KOPT-K1 (cell line): ENCODE results near the gene ZDHHC24.

Source experiments
- H3K27ac ChIP-seq: fragments of 200-600 bp; sonication (generic); 2 replicates; pipeline ENCODE4 v1.5.1; 2016; ENCODE audit warnings: antibody characterized with exemption, mild to moderate bottlenecking, low read depth, low read length; ENCODE audit not compliant: poor library complexity, severe bottlenecking
- H3K36me3 ChIP-seq: fragments of 200-600 bp; sonication (generic); 2 replicates; pipeline ENCODE4 v1.5.1; 2017; ENCODE audit warnings: antibody characterized with exemption, mild to moderate bottlenecking, low read length, moderate library complexity; ENCODE audit not compliant: insufficient read depth
- H3K9me3 ChIP-seq: fragments of 200-600 bp; sonication (generic); 2 replicates; pipeline ENCODE4 v1.5.1; 2017; ENCODE audit warnings: antibody characterized with exemption, low read length, mild to moderate bottlenecking; ENCODE audit not compliant: insufficient read depth, poor library complexity, severe bottlenecking

Gene ZDHHC24

DNA sequence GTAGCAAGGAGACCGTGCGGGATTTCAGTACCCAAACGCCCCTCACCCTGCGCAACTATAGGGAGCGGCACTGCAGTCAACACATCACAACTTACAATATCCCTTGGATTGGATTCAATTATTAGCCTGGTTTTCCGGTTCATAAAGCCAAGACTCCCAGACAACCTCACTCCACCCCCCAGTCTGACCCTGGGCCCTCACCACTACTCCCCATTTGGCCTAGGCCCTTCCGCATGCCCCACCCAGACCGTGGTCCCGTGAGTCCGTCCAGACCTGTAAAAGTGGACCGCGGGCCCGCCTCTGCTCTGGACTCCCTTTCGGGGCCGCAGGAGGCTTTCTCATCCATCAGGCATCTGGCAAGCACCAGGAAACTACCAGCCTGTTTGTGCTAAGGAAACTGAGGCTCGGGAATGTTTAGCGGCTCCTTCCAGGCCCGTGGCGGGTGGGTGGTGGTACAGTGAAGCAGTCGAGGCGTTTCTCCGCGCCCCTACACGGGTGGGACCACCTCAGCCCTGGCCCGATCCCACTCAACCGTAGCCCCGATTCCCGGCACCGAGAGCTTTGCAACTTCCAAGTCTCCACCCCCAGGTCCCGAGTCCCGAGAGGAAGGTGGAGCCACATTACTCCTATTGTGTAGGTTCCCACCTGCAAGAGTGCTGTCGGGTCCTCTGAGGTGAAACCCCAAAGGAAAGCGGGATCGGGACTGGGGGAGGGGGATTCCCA is 66.3 kb downstream of the ZDHHC24 start:
- no peaks in the 10 kb centered on the region for H3K9me3 ChIP-seq
- peaks cover 22% of the 10 kb centered on the region; the same call in 1 of the 2 replicates for H3K36me3 ChIP-seq
- H3K27ac ChIP-seq, result peak overlapping the region; percentile 78

DNA sequence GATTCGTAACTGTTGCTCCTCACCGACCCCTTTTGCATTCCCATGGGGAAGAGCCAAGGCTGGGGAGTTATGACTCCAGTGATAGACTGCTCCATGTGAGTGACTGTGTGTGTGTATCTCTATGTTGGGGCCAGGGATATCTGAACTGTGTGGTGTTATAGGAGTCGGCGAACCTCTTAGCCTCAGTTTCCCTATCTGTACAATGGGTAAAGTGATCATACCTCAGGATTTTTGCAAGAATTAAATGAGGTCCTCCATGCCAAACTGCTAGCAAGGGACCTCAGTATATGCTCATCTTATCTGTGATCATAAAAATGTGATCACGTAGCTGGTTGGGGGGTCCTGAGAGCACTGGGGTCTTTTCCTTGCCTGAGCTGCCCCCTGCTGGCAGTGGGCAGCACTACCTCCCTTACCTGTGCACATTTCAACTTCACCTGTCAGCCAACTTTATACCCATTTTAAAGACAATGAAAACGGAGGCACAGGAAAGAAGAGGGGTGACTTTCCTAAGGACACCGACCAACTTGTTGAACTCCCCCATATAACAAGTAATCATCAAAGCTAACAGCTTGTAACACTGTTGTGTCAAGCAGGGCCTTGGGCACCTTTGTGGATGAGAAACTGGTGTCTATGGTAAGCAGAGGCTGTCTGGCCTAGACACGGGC is 67.0 kb downstream of the ZDHHC24 start:
- Histone ChIP-seq H3K36me3 (peaks cover 17% of the 10 kb centered on the region; the same call in 1 of the 2 replicates), H3K27ac (peak overlapping the region; percentile 78), H3K9me3 (no peaks in the 10 kb centered on the region)

DNA sequence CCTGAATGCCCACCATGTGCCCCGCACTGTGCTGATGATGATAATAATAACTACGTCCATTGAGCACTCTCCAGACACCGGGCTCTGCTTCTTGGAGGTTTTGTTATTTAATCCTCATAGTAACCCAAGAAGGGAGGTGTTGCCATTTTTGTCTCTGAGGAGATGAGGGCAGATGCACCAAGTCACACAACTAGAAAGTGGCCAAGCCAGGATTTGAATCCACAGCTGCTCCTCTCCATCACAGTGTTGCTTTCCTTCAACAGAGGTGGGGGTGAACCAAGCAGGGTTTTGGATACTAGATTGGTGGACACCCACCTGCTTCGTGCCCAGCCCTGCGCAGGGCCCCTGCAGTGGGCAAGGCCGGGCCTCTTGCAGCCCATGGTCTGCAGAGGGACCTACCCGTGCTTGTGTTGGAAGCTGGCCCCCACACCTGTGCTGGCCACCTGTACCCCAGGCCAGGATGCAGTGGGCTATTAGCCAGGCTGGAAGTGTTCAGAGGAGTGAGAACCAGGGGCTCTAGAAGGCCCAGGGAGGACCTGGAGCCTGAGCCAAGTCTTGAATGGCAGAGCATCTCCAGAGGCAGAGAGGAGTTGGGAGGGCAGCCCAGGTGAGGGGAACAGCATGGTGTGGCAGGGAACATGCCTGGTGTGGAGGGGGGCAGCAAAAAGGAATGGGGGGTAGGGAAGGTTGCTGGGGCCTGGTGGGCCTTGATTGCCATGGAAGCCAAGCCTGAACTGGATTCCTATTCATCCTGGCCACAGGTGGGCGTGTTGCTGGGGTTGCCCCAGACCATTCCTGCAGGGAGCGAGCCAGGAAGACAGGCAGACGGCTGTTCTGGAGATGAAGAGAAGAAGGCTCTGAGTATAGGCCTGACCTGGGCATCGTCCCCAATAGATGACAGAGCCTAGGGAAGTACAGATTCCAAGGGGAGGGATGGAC is 68.3 kb downstream of the ZDHHC24 start:
- H3K27ac ChIP-seq, result no peak overlapping the region
- H3K36me3 ChIP-seq, result peaks cover 4% of the 10 kb centered on the region; the same call in 1 of the 2 replicates
- no peaks in the 10 kb centered on the region for H3K9me3 ChIP-seq

DNA sequence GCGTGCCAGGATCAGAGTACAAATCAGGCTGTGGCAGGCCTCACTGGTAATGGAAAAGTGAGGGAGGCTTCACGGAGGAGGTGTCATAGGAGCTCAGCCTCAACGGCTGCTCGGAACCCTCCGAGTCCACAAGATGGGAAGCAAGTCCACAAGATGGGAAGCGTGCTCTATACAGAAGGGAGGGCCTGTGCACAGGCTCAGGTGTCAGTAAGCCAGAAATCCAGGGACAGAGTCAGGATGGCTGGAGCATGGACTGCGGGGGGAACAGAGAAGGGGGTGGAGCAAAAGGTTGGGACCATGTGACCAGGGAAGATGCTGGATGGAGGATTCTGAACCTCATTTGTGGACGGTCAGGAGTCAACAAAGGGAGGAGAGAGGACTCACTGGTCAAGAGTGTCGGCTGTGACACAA is 69.0 kb downstream of the ZDHHC24 start:
- Histone ChIP-seq H3K36me3 (no peaks in the 10 kb centered on the region), H3K27ac (no peak overlapping the region)

DNA sequence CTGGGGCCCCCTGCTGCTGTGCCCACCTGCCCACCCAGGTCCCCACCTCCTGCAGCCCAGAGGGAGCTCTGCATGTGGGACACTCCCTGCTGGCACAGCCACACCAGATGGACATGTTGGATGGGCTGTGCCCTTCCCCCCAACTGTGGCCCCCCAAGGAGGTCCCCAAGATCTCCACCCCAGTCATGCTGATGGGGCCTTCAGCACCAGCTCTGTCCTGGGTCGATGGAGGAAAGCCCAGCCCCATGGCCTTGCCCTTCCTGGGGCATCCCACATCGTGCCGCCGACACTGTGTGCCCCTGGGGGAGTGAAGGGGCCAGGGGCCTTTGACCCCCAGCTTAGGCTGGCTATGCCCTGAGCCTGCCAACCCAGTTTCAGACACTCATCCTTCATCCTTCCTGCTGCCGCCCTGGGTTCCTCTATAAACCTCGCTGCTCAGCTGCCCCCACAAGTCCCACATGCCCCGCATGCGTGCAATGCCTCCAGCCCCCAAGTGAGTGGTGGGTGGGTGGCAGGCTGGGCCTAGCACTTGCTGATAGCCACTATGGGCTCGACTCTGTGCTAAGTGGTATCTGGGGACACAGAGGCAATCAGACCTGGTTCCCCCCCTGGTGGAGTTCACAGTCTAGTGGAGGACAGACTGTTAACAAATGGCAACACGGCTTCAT is 69.5 kb downstream of the ZDHHC24 start:
- Histone ChIP-seq H3K27ac (no peak overlapping the region), H3K36me3 (no peaks in the 10 kb centered on the region), H3K9me3 (no peaks in the 10 kb centered on the region)

More for the DNA sequence above, 69.0 kb downstream of the ZDHHC24 start:
- no peaks in the 10 kb centered on the region for H3K9me3 ChIP-seq

DNA sequence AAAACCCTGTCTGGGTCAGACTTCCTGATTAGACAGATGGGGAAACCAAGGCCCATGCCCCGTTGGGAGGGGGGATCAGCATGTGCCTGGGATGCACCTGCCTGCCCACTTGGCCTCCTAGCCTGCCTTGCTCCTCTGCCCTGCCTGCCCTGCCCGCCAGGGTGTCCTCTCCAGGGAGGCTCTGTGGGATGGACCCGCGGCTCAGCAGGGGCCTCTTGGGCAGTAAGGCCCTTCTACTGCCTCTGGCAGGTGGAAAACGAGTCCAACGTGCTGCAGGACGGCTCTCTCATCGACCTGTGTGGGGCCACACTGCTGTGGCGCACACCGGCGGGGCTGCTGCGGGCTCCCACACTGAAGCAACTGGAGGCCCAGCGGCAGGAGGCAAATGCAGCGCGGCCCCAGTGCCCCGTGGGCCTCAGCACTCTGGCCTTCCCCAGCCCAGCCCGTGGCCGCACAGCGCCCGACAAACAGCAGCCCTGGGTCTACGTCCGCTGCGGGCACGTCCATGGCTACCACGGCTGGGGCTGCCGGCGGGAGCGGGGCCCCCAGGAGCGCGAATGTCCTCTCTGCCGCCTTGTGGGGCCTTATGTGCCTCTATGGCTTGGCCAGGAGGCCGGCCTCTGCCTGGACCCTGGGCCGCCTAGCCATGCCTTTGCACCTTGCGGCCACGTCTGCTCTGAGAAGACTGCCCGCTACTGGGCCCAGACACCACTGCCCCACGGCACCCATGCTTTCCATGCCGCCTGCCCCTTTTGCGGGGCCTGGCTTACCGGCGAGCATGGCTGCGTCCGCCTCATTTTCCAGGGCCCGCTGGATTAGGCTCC is 70.3 kb downstream of the ZDHHC24 start:
- Histone ChIP-seq H3K36me3 (no peaks in the 10 kb centered on the region), H3K9me3 (no peaks in the 10 kb centered on the region), H3K27ac (no peak overlapping the region)

DNA sequence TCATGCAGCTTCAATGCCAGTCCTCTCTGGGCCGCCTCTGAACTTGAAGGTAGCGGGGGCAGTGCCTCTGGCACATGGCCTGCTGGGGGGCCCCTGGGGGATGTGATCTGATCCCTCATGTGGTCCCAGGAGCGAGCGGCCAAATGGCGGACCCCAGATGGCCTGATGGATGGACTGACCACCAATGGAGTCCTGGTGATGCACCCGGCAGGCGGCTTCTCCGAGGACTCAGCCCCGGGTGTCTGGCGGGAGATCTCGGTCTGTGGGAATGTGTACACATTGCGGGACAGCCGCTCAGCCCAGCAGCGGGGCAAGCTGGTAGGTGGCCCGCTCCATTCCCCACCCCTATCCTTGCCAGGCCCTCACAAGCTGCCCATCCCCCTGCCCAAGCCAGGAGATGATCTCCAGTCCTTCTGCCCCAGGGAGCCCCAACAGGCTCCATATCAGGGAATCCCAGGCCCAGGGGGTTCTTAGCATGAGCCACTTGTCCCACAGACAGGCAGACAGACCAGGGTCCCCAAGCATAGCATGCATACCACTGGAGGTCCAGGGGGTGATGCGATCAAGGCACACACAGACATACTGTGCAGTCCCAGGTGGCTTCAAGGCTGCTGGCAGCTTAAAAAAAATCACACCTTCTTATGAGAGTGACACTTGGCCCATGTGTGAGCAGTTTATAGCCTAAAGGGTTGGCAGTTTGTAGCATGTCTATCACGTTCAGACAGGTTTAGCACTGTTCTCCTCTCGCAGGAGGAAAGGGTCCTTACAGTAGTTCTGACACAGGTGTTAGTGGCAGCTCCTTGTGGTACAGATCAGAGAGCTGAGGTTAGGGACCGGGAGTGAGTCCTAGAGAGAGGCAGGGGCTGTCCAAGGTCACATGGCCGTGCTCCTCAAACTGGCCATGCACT is 72.0 kb downstream of the ZDHHC24 start:
- Histone ChIP-seq H3K9me3 (no peaks in the 10 kb centered on the region), H3K27ac (no peak overlapping the region), H3K36me3 (no peaks in the 10 kb centered on the region)

DNA sequence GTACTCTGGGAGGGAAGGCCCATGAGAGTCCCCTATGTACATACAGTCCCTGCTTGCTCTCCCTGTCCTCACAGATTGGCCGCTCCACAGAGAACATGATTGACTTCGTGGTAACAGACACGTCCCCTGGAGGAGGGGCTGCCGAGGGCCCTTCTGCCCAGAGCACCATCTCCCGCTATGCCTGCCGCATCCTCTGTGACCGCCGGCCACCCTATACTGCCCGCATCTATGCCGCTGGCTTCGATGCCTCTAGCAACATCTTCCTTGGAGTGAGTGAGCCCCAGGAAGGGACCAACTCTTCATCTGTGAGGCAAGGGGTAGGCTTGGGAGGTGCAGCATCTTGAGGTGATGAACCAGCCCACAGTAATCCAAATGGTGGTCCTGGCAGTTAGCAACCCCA is 72.7 kb downstream of the ZDHHC24 start:
- H3K27ac ChIP-seq, result no peak overlapping the region
- H3K36me3 ChIP-seq, result no peaks in the 10 kb centered on the region
- no peaks in the 10 kb centered on the region for H3K9me3 ChIP-seq

DNA sequence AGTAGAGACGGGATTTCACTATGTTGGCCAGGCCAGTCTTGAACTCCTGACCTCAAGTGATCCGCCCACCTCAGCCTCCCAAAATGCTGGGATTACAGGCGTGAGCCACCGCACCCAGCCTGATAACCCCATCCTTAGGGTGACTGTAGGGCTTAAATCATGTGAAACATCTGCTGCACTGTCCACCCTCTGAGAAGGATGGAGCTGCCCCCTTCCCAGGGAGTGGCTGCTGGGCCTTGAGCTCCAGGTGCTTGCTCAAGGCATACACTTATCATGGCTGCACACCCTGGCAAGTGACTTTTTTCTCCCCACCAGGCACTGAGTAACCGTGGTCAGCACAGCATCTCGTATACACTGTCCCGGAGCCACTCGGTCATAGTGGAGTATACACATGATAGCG is 73.8 kb downstream of the ZDHHC24 start:
- Histone ChIP-seq H3K27ac (no peak overlapping the region), H3K9me3 (no peaks in the 10 kb centered on the region), H3K36me3 (no peaks in the 10 kb centered on the region)

DNA sequence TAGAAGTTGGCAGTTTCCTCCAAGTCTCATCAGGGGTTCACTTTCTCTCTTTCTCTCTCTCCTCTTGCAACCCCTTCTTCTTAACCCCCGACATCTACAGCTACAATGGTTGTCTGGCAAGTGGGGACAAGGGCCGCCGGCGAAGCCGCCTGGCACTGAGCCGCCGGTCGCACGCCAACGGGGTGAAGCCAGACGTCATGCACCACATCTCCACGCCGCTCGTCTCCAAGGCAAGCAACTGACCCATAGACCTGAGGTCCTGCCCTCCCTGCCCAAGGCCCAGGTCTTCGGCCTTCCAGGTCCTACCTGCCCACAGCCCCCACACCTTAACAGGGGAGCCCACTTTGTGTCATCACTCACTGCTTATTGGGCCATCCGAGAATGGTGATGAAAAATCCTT is 74.7 kb downstream of the ZDHHC24 start:
- Histone ChIP-seq H3K36me3 (no peaks in the 10 kb centered on the region), H3K9me3 (no peaks in the 10 kb centered on the region), H3K27ac (no peak overlapping the region)
